GM12872 (cell line): Measurements from ENCODE around the gene DPP4.

Experiments
- TF ChIP-seq, protein P1 (sequence below): IDR thresholded peaks from 3 replicates; pipeline ENCODE4 v1.5.1; 2011; ENCODE audit warnings: low read depth, mild to moderate bottlenecking, low read length, moderate library complexity; ENCODE audit not compliant: insufficient read depth

The DPP4 gene

DNA sequence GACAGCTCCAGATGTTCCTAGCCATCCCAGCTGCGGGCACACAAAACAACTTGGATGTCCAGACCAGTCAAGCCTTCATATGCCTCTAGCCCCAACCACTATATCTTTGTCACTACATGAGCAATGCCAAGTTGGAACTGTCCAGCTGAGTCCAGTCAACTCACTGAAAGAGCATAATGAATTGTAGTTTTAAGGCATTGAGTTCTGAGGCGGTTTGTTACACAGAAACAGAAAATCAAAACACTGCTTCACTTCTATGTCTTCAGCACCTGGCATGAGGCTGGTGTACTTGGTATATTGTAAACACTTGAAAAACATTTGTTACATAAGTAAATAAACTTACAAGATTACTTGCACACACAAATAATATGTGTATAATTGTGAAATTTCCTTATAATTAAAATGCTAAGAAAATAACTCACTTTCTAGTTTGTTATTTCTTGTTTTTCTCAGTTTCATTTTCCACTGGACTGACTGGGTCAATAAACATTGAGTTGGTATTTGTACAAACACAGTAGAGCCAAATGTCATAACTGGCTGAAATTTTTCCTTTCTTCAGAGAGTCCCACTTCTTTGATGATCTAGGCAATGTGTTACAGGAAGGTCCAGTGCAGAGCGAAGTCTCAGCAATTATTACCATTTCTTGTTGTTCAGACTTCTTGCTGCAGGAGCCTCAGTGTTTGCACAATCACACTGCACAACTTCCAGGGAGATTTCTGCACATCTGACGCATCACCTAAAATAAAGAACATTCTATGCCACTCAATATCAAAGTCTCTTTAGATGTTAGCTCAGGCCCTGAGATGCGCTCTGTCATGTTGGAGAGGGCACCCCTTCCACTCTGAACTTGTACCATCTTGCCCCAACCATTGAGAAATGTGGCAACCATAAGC lies 38.2 kb upstream of the DPP4 start:
- TF ChIP-seq, protein P1, sequence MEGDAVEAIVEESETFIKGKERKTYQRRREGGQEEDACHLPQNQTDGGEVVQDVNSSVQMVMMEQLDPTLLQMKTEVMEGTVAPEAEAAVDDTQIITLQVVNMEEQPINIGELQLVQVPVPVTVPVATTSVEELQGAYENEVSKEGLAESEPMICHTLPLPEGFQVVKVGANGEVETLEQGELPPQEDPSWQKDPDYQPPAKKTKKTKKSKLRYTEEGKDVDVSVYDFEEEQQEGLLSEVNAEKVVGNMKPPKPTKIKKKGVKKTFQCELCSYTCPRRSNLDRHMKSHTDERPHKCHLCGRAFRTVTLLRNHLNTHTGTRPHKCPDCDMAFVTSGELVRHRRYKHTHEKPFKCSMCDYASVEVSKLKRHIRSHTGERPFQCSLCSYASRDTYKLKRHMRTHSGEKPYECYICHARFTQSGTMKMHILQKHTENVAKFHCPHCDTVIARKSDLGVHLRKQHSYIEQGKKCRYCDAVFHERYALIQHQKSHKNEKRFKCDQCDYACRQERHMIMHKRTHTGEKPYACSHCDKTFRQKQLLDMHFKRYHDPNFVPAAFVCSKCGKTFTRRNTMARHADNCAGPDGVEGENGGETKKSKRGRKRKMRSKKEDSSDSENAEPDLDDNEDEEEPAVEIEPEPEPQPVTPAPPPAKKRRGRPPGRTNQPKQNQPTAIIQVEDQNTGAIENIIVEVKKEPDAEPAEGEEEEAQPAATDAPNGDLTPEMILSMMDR: no peak

DNA sequence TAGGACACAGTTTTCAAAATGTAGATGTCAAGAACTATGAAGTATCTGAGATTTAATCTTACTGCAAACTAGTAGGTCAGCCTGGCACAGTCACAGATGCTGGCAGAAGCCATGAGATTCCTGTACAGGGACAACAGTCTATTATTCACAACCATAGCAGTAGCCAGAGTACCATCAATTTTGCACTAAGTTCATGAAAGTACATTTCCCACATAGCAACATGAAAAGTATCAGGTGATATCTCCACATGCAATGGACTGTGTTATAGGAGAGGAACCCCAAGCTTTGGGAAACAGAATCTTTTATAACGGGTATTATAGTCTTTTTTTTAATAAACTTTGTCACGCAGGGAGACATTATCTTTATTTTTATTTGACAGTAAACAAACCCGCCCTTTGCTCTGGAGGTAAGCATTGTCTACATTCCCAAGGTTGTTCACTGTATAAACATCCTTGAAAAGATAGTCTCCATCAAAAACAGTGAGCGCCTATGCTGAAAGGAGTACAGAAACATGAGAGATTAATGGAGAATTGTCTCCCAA lies 33.4 kb upstream of the DPP4 start:
- TF ChIP-seq, protein P1: no peak

DNA sequence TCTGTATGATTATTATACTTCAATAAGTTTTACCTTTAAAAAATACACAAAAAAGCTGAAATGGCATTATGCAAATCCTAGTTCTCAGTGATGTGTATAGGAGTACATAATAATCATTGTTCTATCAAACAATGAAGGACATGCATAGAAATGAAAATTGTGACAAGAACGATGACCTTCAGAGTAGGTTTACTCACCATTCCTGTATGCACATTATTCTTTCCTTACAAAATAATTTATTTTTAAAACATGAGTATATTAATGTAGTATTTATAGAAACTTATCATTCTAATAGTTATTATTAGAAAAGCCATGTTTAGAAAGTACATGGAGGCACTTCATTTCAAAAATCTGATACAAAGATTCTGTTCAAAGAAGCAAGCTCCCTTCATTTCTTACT lies 32.7 kb upstream of the DPP4 start:
- TF ChIP-seq, protein P1: no peak

DNA sequence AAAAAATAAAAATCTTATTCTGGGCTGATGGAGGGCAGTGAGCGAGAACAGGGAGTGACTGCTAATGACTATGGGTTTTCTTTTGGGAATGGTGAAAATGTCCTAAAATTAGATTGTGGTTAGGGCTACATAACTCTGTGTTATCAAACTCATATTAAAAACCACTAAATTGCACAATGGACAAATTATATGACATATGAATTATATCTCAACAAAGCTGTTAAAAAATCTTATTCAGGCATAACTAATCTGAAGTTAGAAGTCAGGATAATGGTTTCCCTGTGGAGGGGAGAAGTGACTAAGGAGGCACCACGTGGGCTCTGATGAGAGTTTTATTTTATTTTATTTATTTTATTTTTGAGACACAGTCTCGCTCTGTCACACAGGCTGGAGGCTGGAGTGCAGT lies 32.1 kb upstream of the DPP4 start:
- TF ChIP-seq, protein P1: no peak

DNA sequence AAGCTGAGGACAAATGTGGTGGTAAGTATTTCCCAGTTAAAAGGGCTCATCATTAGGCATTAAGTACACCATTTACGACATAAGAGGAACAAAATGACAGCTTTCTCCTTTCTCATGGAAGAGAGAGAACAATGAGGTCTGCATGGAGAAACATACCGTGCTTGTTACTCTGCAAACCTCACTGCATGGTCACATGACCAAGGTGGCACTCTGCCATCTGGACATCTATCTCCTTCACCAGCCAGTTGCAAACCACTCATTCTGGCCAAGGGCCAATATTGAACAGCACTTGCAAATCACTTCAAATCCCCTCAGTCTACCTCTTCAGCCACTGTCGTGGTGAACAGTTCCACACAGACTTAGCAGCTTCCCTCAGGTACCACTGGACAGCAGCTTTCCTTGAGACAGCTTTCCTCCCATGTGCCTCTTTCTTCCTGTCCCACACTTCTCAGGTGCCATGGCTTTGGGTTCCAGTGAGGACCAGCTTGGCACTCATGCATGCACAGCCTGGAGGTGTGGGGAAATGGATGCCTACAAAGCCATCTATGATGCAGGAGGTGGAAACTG lies 29.5 kb upstream of the DPP4 start:
- TF ChIP-seq, protein P1: no peak

DNA sequence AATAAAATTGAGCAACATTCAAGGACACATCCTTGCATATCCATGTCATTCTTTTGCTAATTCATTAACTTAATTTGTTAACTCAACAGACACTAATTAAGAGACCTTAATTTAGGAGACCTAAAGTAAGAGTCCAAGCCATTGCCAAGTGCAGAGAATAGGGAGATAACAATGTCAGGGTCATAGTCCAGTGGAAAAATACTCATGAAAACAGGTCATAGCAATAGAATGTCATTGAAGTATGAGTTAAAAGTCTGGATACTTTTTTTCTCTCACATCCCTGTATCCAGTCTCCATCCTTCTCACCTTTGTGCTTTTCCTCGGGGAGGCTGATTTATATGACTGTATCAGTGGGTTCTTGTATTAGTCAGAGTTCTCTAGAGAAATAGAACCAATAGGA lies 26.6 kb upstream of the DPP4 start:
- TF ChIP-seq, protein P1: no peak

DNA sequence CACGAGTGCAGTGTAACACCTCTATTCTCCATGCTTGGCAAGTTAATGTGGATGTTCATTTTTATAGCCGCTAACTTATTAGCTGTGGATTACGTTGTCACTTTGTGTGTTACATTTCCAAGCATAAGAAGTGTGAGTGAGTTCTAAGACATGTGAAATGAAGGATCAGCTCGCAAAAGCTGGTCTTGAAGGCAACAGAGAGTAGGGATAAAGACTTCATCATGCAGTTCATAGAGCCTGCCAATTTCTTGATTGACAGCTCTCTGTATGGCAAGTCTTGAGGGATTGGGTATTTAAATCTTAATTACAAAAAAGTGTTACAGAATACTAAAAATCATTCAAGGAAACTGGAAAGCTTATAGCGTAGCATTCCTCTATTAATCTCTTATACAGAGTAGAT lies 25.8 kb upstream of the DPP4 start:
- TF ChIP-seq, protein P1: no peak
